NCI-H146 (cell line): ENCODE data around the gene OVOL2.
A peak's percentile ranks its signal among the peaks of the same experiment; 100 is the strongest.

Source experiments
- DNase-seq: peaks from one replicate; lab custom pipeline; 2025; lab: John Stamatoyannopoulos, UW

The OVOL2 gene

GRCh38 chr20:18011951-18012645 is 45.6 kb downstream of the OVOL2 start:
- DNase-seq, result no peak

GRCh38 chr20:18011482-18011881 is 46.2 kb downstream of the OVOL2 start:
- no peak for DNase-seq

GRCh38 chr20:18009116-18009515 is 48.6 kb downstream of the OVOL2 start:
- no peak for DNase-seq

GRCh38 chr20:18007534-18008292 is 50.0 kb downstream of the OVOL2 start:
- no peak for DNase-seq

- peak; percentile 10 for DNase-seq
Measured at GRCh38 chr20:18006684-18007083, 51.0 kb downstream of the OVOL2 start.

- no peak for DNase-seq
Measured at GRCh38 chr20:18005990-18006364, 51.7 kb downstream of the OVOL2 start.

GRCh38 chr20:18005170-18005989 is 52.3 kb downstream of the OVOL2 start:
- DNase-seq, result peak; percentile 31

- DNase-seq, result no peak
Measured at GRCh38 chr20:18004384-18005031, 53.2 kb downstream of the OVOL2 start.

- no peak for DNase-seq
Measured at GRCh38 chr20:18003897-18004296, 53.8 kb downstream of the OVOL2 start.

- no peak for DNase-seq
Measured at GRCh38 chr20:18001131-18001921, 56.4 kb downstream of the OVOL2 start.

- no peak for DNase-seq
Measured at GRCh38 chr20:17999566-17999965, 58.1 kb downstream of the OVOL2 start.

GRCh38 chr20:17998446-17998845 is 59.3 kb downstream of the OVOL2 start:
- DNase-seq, result no peak

GRCh38 chr20:17995967-17996819 is 61.5 kb downstream of the OVOL2 start:
- DNase-seq, result peak; percentile 51

- no peak for DNase-seq
Measured at GRCh38 chr20:17993546-17993945, 64.2 kb downstream of the OVOL2 start.

- DNase-seq, result peak; percentile 64
Measured at GRCh38 chr20:17992847-17993513, 64.7 kb downstream of the OVOL2 start.

GRCh38 chr20:17992224-17992637 is 65.5 kb downstream of the OVOL2 start:
- no peak for DNase-seq

GRCh38 chr20:17990278-17990972 is 67.3 kb downstream of the OVOL2 start:
- no peak for DNase-seq

- no peak for DNase-seq
Measured at GRCh38 chr20:17987988-17988387, 69.7 kb downstream of the OVOL2 start.

GRCh38 chr20:17985388-17986018 is 72.2 kb downstream of the OVOL2 start:
- DNase-seq, result no peak
